Heart left ventricle (tissue), 13 donors: ENCODE results near the gene C4B.

Experiments used
- CTCF ChIP-seq, 12 donors: fragments of 200-600 bp; sonication (generic) in 4 of 12; IDR thresholded peaks; one replicate each; pipeline versions ENCODE4 v1.5.0 to v1.8.0; 2018 to 2022; ENCODE audit warnings: antibody characterized with exemption in 12 of 12, mild to moderate bottlenecking in 5 of 12
- POLR2A ChIP-seq, 2 donors: fragments of 450-650 bp; IDR thresholded peaks; one replicate each; pipeline ENCODE4 v1.6.1; 2017; ENCODE audit warnings: antibody characterized with exemption in 2 of 2, mild to moderate bottlenecking in 2 of 2, moderate library complexity in 2 of 2
- donor health status: ischemic (EF 13 %, LVEDD 7.1; RV severe dilation, severe dysfunction).
- donor health status: DM: no; HTN: yes; CAD: no.
- donor health status: DM: no; HTN: no; CAD: no.
- donor health status: ischemic (EF 25% LVEDD 6.9; RV normal size, moderate dysfunction).
- donor health status: ischemic (EF 25% LVEDD 5.7; RV mildly dilated, moderate dysfunction).
- donor health status: ischemic (EF 35%, LVEDD 5.7; RV mildly dilated, moderate dysfunction).
- donor health status: nonischemic (EF 11% LVEDD 7.7; RV severe dilation, severe dysfunction).
- donor health status: DM: yes; HTN: yes; CAD: no.
- donor health status: PGD.
- donor health status: ischemic (EF 29% LVEDD 5.4; RV normal size, mild dysfunction).
- donor health status: nonischemic (EF 23%, LVEDD 6.1; RV moderate dilation, normal function).

GRCh38 chr6:32064706-32065105 is 50.1 kb downstream of the C4B start:
- no peak for TF ChIP-seq CTCF (IDR thresholded peaks at IDR 0.05)
- no peak for TF ChIP-seq POLR2A (IDR thresholded peaks at IDR 0.05)
